Thoracic aorta endothelial cell (primary cell): ENCODE results near the gene UQCC2. TPM values are rescaled to one million over a fixed set of nuclear protein-coding genes. Genes with fewer than 3 reads are reported as not detected.

ENCODE experiments used
- small RNA-seq: library from RNA; depleted of rRNA; stranded (forward); fragments of <200 nt; gene quantifications from one replicate; pipeline ENCODE3, GENCODE V24; 2012
- total RNA-seq: library from RNA; depleted of rRNA; stranded (reverse); fragments of >200 nt; gene quantifications from 2 replicates; pipeline ENCODE4 v1.2.3, GENCODE V29; 2012

UQCC2 gene
- total RNA-seq: 10.5 and 16.2 TPM in 2 replicates

GRCh38 chr6:33711140-33712129 lies at the start of gene UQCC2:
UQCC2 (minus strand) TSS chr6:33711700; CDS start chr6:33711686, 14 bp downstream.

GRCh38 chr6:33746651-33747100 lies 35.2 kb upstream of the UQCC2 start, which contains the start of gene IP6K3:
IP6K3 (minus strand) TSS chr6:33746905; CDS start chr6:33735476, 11,429 bp downstream.

Small RNAs within 50 kb of the gene (small RNA-seq; reads per million reads assigned to genes)
- gene MIR3934: not detected

Other genes starting within 250 kb of the UQCC2 start
- 16.0 and 26.1 TPM in 2 replicates for gene BAK1, start 131.4 kb downstream of the UQCC2 start, total RNA-seq
- 58.8 and 98.4 TPM in 2 replicates for gene ITPR3, start 90.4 kb downstream of the UQCC2 start, total RNA-seq
- not detected in 2 replicates for gene IP6K3, start 35.2 kb upstream of the UQCC2 start, total RNA-seq
- 39.2 and 42.2 TPM in 2 replicates for gene LEMD2, start 77.4 kb upstream of the UQCC2 start, total RNA-seq
- gene MLN, start 92.3 kb upstream of the UQCC2 start, total RNA-seq: not detected in 2 replicates